CD4-positive, CD25-positive, alpha-beta regulatory T cell (primary cell): ENCODE data around the gene GSK3A. TPM values are rescaled to one million over a fixed set of nuclear protein-coding genes. Genes with fewer than 3 reads are reported as not detected.

Experiments
- ATAC-seq, 2 donors: fragments of 150-1000 bp; cut with Tn5 transposase; one replicate each; pipeline ENCODE4 v1.10.0; 2021; ENCODE audit warnings: low read depth in 2 of 2, moderate number of reproducible peaks in 2 of 2, moderate library complexity in 1 of 2
- DNase-seq, 3 donors: peaks; one replicate each; pipeline versions ENCODE4 v3.0.0 to v3.0.0-alpha.2; 2012 to 2022; ENCODE audit warnings: mixed read lengths in 1 of 3
- H3K27ac ChIP-seq: one replicate; pipeline ENCODE4 v1.7.0; 2013; ENCODE audit warnings: mild to moderate bottlenecking, low read length; ENCODE audit not compliant: insufficient read depth, poor library complexity, severe bottlenecking
- H3K27me3 ChIP-seq: one replicate; pipeline ENCODE4 v1.7.0; 2013; ENCODE audit warnings: low read length; ENCODE audit not compliant: control insufficient read depth, insufficient read depth
- H3K36me3 ChIP-seq: one replicate; pipeline ENCODE4 v1.7.0; 2013; ENCODE audit warnings: mild to moderate bottlenecking, low read length, moderate library complexity; ENCODE audit not compliant: control insufficient read depth, insufficient read depth
- H3K4me1 ChIP-seq: 2 replicates; pipeline ENCODE4 v1.7.0; 2013; ENCODE audit warnings: mild to moderate bottlenecking, low read length; ENCODE audit not compliant: insufficient read depth, control insufficient read depth, poor library complexity, severe bottlenecking
- H3K4me3 ChIP-seq: one replicate; pipeline ENCODE4 v1.7.0; 2013; ENCODE audit warnings: low read depth, mild to moderate bottlenecking, low read length, moderate library complexity
- H3K9me3 ChIP-seq, 2 experiments: 1 replicate in 1 of 2; 2 replicates in 1 of 2; pipeline ENCODE4 v1.7.0; 2013; ENCODE audit warnings: low read length in 2 of 2, mild to moderate bottlenecking in 1 of 2, moderate library complexity in 1 of 2; ENCODE audit not compliant: control insufficient read depth in 2 of 2
- H3K27ac Mint-ChIP-seq, 3 donors: one replicate each; pipeline ENCODE4 v1.8.0; 2020 to 2022; ENCODE audit warnings: mild to moderate bottlenecking in 3 of 3, mixed read lengths in 3 of 3, moderate library complexity in 2 of 3
- H3K27me3 Mint-ChIP-seq: one replicate; pipeline ENCODE4 v1.8.0; 2022; ENCODE audit warnings: mild to moderate bottlenecking, mixed read lengths
- H3K36me3 Mint-ChIP-seq: one replicate; pipeline ENCODE4 v1.8.0; 2020; ENCODE audit warnings: mixed read lengths
- H3K4me1 Mint-ChIP-seq, 4 donors: one replicate each; pipeline ENCODE4 v1.8.0; 2020 to 2022; ENCODE audit warnings: mixed read lengths in 4 of 4, mild to moderate bottlenecking in 1 of 4
- H3K4me3 Mint-ChIP-seq, 4 donors: one replicate each; pipeline ENCODE4 v1.8.0; 2020 to 2022; ENCODE audit warnings: mild to moderate bottlenecking in 4 of 4, mixed read lengths in 4 of 4, moderate library complexity in 3 of 4
- H3K9me3 Mint-ChIP-seq, 7 donors: one replicate each; pipeline ENCODE4 v1.8.0; 2020 to 2022; ENCODE audit warnings: mixed read lengths in 7 of 7, mild to moderate bottlenecking in 3 of 7, moderate library complexity in 2 of 7
- polyA plus RNA-seq, 4 donors: library from polyadenylated mRNA; unstranded; fragments of 300-500 nt; fragmentation: Illumina TruSeq; gene quantifications; one replicate each; pipeline ENCODE4 v1.2.3, GENCODE V29; 2021
- total RNA-seq: library from RNA; stranded (reverse); gene quantifications from one replicate; pipeline ENCODE4 v1.2.3, GENCODE V29; 2022

Gene GSK3A
- total and polyA plus RNA-seq, 5 donors from 2014 or later, result 12.0 to 31.3 (median 13.1) TPM

DNA sequence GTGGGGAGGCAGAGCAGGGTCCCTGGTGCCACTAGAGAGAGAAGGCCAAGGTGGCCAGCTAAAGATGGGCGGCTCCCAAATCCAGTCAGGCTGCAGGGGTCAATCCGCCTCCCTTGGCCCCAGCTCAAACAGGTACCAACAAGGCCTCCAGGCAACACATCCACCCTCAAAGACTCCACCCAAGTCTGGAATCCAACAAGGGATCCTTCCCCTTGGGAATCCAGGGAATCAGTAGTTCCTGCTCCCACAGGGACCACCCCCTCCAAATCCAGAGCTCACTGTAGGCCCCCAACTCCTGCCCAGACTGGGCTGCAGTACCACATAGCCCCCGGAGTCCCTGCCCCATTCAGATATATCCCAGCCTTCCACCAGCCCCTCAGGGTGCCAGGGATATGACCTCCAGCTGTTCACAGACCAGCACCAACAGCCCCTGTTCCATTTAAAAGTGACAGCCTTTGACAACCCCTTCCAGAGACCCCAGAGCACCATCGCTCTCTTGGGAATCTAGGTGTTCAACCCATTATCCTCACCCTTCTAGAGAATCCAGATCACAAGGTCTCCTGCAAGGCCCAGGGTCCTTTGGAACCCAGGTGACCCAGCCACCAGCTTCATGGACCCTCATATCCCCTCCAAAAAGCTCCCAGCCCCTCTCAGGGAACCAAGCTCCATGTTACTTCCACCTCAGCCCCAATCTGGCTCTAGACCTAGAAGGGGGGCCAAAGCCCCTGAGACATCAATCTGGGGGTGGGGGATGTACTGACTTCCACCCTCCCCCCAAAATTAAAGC is 9.4 kb upstream of the GSK3A start:
- Histone ChIP-seq H3K4me3 (no peak overlapping the region), H3K4me1 (peaks cover 38% of the 10 kb centered on the region), H3K27ac (no peak overlapping the region), H3K9me3 (no peaks in the 10 kb centered on the region), H3K27me3 (no peaks in the 10 kb centered on the region), H3K36me3 (no peaks in the 10 kb centered on the region)
- DNase-seq (no peak), ATAC-seq (no peak)
- Mint-ChIP-seq H3K36me3 (no peaks in the 10 kb centered on the region), H3K4me1 (peaks cover 0 to 46% (median 17%) of the 10 kb centered on the region in 4 donors), H3K9me3 (no peaks in the 10 kb centered on the region), H3K27me3 (peaks cover 11% of the 10 kb centered on the region), H3K4me3 (peak overlapping the region; percentile 86 to 97 (median 92)), H3K27ac (peak overlapping the region; percentile 88 to 97 (median 89))

DNA sequence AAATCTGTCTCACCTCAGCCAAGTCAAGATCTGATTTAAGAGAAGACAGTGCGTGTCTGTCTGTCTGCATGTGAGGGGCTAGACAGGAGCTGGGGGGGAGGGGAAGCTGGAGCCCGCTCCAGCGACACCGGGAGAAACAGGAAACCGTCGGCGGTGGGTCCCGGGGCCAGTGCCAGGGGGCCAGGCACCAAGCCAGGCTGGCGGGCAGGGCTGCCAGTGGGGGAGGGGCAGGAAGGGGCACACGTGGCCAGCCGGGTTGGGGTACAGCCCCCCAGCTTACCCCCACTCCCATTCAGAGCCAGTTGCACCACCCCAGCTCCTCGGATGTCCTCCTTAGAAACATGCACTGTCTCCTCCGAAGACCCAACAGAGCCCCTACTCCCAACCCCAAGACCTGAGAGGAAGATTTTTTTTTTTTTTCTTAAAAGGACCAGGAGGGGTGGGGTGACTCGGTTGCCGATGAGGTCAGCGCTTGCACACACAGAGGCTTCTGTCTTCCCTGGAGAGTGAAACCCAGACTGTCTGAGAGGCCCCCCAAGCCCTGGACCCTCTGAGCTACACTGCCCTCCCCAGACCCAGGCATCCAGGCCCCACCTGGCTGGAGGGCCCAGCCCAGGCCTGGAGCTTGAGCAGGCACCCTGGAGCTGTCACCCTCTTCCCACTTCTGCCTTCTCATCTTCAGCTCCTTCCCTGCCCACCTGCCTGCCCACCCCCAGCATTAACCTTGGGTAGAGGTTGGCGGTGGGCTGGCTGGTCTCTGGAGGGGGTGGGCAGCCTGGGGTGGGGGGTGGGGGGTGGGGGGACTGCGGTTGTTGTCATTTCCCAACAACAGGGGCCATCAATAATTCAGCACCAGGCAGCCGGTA is 8.5 kb upstream of the GSK3A start:
- no peaks in the 10 kb centered on the region for H3K36me3 Mint-ChIP-seq
- Histone ChIP-seq H3K4me3 (no peak overlapping the region), H3K36me3 (no peaks in the 10 kb centered on the region), H3K4me1 (peaks cover 37% of the 10 kb centered on the region), H3K27ac (peak overlapping the region; percentile 51), H3K9me3 (no peaks in the 10 kb centered on the region), H3K27me3 (no peaks in the 10 kb centered on the region)
- ATAC-seq, result no peak
- H3K4me3 Mint-ChIP-seq, result peak overlapping the region; percentile 41 to 84 (median 60)
- no peaks in the 10 kb centered on the region for H3K9me3 Mint-ChIP-seq
- peaks cover 8% of the 10 kb centered on the region for H3K27me3 Mint-ChIP-seq
- peaks cover 0 to 43% (median 18%) of the 10 kb centered on the region in 4 donors for H3K4me1 Mint-ChIP-seq
- peak in 1 of 3 donors; percentile 35 for DNase-seq
- H3K27ac Mint-ChIP-seq, result no peak overlapping the region

DNA sequence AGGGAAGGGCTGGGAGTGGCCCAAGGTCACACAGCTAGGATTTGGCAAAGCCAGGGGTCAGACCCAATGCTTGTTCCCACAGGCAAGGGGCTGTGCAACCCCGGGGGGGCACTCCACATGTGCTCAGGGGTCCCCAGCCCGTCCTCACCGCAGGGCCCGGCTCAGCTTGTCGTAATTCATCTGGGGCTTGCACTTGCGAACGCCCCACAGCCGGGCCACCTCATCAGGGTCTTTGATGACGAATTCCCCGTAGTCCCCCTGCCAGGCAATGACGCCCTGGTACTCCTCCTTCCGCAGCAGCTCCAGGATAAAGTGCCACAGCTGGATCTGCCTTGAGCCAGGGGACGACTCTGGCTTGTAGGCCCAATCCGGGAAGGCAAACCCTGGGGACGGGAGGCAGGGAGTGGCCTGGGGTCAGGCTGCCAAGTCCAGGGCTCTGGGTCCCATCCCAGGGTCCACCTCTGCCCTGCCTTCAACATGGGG is 7.8 kb upstream of the GSK3A start:
- H3K27ac Mint-ChIP-seq, result peak overlapping the region in 1 of 3 donors; percentile 20
- H3K4me1 Mint-ChIP-seq, result peaks cover 0 to 43% (median 22%) of the 10 kb centered on the region in 4 donors
- peak overlapping the region; percentile 51 for H3K27ac ChIP-seq

DNA sequence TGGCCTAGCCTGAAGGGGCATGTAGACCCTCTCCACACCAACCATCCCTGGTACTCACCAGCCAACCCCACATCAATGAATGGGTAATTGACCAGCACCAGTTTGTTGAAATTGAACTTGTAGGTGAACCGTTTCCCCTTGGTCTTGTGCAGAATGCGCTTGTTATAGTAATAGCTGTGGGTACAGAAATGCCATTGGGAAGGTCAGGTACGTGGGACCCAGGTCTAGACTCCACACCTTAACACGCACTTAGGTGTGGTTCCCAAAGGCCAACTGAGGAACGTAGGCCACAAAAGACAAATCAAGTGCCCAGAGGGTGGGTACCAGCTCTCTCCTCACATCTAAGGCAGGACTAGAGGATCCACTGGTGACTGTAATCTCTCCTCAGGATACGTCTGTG is 7.4 kb upstream of the GSK3A start:
- H3K36me3 Mint-ChIP-seq, result no peaks in the 10 kb centered on the region
- peak overlapping the region in 1 of 3 donors; percentile 20 for H3K27ac Mint-ChIP-seq
- H3K27ac ChIP-seq, result no peak overlapping the region
- H3K27me3 ChIP-seq, result no peaks in the 10 kb centered on the region
- ATAC-seq, result no peak
- peak overlapping the region in 3 of 4 donors; percentile 26 to 74 (median 66) for H3K4me3 Mint-ChIP-seq
- H3K9me3 Mint-ChIP-seq, result no peaks in the 10 kb centered on the region
- no peaks in the 10 kb centered on the region for H3K36me3 ChIP-seq
- H3K4me1 ChIP-seq, result peaks cover 34% of the 10 kb centered on the region
- peaks cover 3 to 47% (median 26%) of the 10 kb centered on the region in 4 donors for H3K4me1 Mint-ChIP-seq
- H3K4me3 ChIP-seq, result no peak overlapping the region
- peaks cover 8% of the 10 kb centered on the region for H3K27me3 Mint-ChIP-seq
- no peaks in the 10 kb centered on the region for H3K9me3 ChIP-seq
- no peak for DNase-seq

More for the DNA sequence above, 7.8 kb upstream of the GSK3A start:
- Histone ChIP-seq H3K4me3 (no peak overlapping the region), H3K36me3 (no peaks in the 10 kb centered on the region), H3K27me3 (no peaks in the 10 kb centered on the region), H3K4me1 (peaks cover 30% of the 10 kb centered on the region), H3K9me3 (no peaks in the 10 kb centered on the region)
- ATAC-seq, result no peak
- DNase-seq, result no peak
- Mint-ChIP-seq H3K4me3 (peak overlapping the region; percentile 41 to 84 (median 60)), H3K9me3 (no peaks in the 10 kb centered on the region), H3K27me3 (peaks cover 8% of the 10 kb centered on the region), H3K36me3 (no peaks in the 10 kb centered on the region)

DNA sequence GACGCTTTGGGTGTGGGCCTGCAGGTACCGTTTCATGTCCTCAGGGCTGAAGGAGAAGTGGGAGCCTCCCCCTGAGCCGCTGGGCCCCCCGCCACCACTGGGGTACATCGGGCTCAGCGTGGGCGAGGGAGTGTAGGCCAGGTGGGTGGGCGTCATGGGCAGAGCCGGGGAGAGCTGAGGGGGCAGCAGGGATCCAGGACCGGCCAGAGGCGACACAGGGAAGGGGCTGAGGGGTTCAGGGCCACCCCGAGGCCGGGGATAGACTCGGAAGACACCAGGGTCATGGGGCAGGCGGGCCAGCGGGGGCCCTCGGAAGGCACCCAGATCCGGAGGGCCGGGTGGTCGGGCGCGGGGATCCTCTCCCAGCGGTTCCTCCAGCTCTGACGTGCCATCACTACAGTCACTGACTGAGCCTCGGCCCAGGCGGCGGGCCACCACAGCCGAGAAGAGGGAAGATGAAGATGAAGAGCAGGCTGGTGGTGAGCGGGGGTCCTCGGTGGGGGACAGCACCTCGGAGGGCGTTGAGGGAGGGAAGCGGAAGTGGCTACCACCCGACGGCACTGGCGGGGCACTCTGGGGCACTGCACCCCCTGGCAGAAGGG is 6.8 kb upstream of the GSK3A start:
- H3K4me3 Mint-ChIP-seq, result peak overlapping the region in 2 of 4 donors; percentile 58 to 66
- ATAC-seq (no peak), DNase-seq (no peak)
- Histone ChIP-seq H3K9me3 (no peaks in the 10 kb centered on the region), H3K27me3 (no peaks in the 10 kb centered on the region), H3K4me1 (peaks cover 37% of the 10 kb centered on the region), H3K4me3 (no peak overlapping the region), H3K36me3 (no peaks in the 10 kb centered on the region), H3K27ac (no peak overlapping the region)
- H3K27me3 Mint-ChIP-seq, result peaks cover 8% of the 10 kb centered on the region
- H3K27ac Mint-ChIP-seq, result peak overlapping the region in 1 of 3 donors; percentile 69
- H3K9me3 Mint-ChIP-seq, result no peaks in the 10 kb centered on the region
- H3K36me3 Mint-ChIP-seq, result no peaks in the 10 kb centered on the region
- H3K4me1 Mint-ChIP-seq, result peaks cover 8 to 53% (median 28%) of the 10 kb centered on the region in 4 donors

DNA sequence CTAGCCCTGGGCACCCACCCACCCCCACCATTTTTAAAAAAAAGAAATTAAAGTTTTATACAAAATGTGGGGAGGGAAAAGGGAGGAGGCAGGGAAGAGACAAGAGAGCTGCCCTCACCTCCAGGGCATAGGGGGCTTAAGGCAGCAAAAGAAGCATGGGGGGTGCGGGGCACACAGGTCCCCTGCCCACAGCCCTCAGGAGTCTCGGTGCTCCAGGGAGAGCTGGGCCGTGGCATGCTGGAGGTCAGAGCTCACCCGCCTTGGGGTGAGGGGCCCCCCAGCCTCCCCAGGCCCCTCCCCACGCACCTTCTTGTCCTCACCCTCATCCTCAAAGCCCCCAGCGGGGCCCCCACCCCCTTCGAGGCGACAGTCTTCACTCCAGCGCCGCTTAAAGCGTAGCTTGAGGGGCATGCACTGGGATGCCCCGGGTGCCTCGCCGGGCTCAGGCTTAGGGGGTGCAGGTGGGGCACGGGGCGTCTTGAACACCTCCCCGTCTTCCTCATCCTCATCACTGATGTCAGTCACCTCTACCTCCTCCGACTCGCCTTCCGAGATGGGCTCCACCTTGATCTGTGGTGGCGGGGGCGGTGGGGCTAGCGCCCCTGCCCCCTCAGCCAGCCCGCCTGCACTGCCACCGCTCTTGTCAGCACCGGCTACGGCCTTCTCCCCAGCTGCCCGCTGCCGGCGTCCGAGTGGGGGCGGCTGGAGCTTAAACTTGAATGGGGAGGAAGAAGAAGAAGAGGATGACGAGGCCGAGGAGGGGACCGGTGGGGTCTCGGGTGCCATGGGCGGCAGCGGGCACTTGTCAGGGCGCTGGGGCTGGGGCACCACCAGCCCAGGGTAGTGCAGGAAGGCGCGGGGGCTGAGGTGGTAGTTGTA is 6.1 kb upstream of the GSK3A start:
- Mint-ChIP-seq H3K36me3 (no peaks in the 10 kb centered on the region), H3K4me1 (peaks cover 8 to 55% (median 31%) of the 10 kb centered on the region in 4 donors), H3K4me3 (peak overlapping the region in 1 of 4 donors; percentile 66), H3K27ac (no peak overlapping the region), H3K27me3 (peaks cover 8% of the 10 kb centered on the region), H3K9me3 (no peaks in the 10 kb centered on the region)
- Histone ChIP-seq H3K36me3 (no peaks in the 10 kb centered on the region), H3K27me3 (no peaks in the 10 kb centered on the region), H3K4me1 (peaks cover 44% of the 10 kb centered on the region), H3K4me3 (no peak overlapping the region), H3K9me3 (no peaks in the 10 kb centered on the region), H3K27ac (no peak overlapping the region)
- DNase-seq (no peak), ATAC-seq (no peak)
